Stimulated activated CD8-positive, alpha-beta memory T cell treated with anti-CD3 and anti-CD28 coated beads, Interleukin-2, amount 100 ng/mL, for 1 hour (primary cell): Measurements from ENCODE around the gene KIAA1210.
A peak's percentile ranks its signal among the peaks of the same experiment; 100 is the strongest.

ENCODE experiments used
- DNase-seq, 2 donors: peaks; one replicate each; pipeline ENCODE4 v3.0.0-alpha.2; 2020; ENCODE audit warnings: low read depth in 2 of 2

KIAA1210 gene

GRCh38 chrX:119127650-119128049 lies at the start of gene KIAA1210:
KIAA1210 (minus strand) TSS chrX:119127812; CDS start chrX:119123642, 4,170 bp downstream.
- no peak for DNase-seq

GRCh38 chrX:119177278-119177677 lies 49.7 kb upstream of the KIAA1210 start:
- DNase-seq, result no peak

- no peak for DNase-seq
Observed at GRCh38 chrX:119174900-119175299, 47.3 kb upstream of the KIAA1210 start.

GRCh38 chrX:119168104-119168503 lies 40.5 kb upstream of the KIAA1210 start:
- no peak for DNase-seq

- no peak for DNase-seq
Observed at GRCh38 chrX:119158226-119158625, 30.6 kb upstream of the KIAA1210 start.

GRCh38 chrX:119156241-119156640 lies 28.6 kb upstream of the KIAA1210 start:
- DNase-seq, result no peak

- DNase-seq, result no peak
Observed at GRCh38 chrX:119155416-119156035, 27.9 kb upstream of the KIAA1210 start.

GRCh38 chrX:119151051-119151380 lies 23.4 kb upstream of the KIAA1210 start:
- no peak for DNase-seq

- DNase-seq, result no peak
Observed at GRCh38 chrX:119150163-119151050, 22.8 kb upstream of the KIAA1210 start.

- no peak for DNase-seq
Observed at GRCh38 chrX:119147486-119147885, 19.9 kb upstream of the KIAA1210 start.

GRCh38 chrX:119145241-119145653 lies 17.6 kb upstream of the KIAA1210 start:
- no peak for DNase-seq

- DNase-seq, result no peak
Observed at GRCh38 chrX:119134466-119134865, 6.9 kb upstream of the KIAA1210 start.

GRCh38 chrX:119132961-119133360 lies 5.3 kb upstream of the KIAA1210 start:
- no peak for DNase-seq

GRCh38 chrX:119132316-119132715 lies 4.7 kb upstream of the KIAA1210 start:
- no peak for DNase-seq

GRCh38 chrX:119130911-119131310 lies 3.3 kb upstream of the KIAA1210 start:
- no peak for DNase-seq

- DNase-seq, result no peak
Observed at GRCh38 chrX:119121341-119121740, 6.3 kb downstream of the KIAA1210 start.

GRCh38 chrX:119118780-119119395 lies 8.7 kb downstream of the KIAA1210 start:
- DNase-seq, result peak; percentile 4 to 9

- no peak for DNase-seq
Observed at GRCh38 chrX:119107206-119107605, 20.4 kb downstream of the KIAA1210 start.

GRCh38 chrX:119105826-119106225 lies 21.8 kb downstream of the KIAA1210 start:
- no peak for DNase-seq

GRCh38 chrX:119101168-119101567 lies 26.4 kb downstream of the KIAA1210 start:
- DNase-seq, result no peak

- no peak for DNase-seq
Observed at GRCh38 chrX:119095936-119096335, 31.7 kb downstream of the KIAA1210 start.

- DNase-seq, result no peak
Observed at GRCh38 chrX:119094819-119095218, 32.8 kb downstream of the KIAA1210 start.
